A375 (cell line): ENCODE results near the gene FAM168B. TPM values are rescaled to one million over a fixed set of nuclear protein-coding genes. Genes with fewer than 3 reads are reported as not detected.

ENCODE experiments used
- total RNA-seq: library from RNA; depleted of rRNA; stranded (reverse); fragments of >200 nt; shearing (Covaris generic); gene quantifications from 2 replicates; pipeline ENCODE4 v1.2.3, GENCODE V29; 2014; rRNA removed

FAM168B gene
- 49.6 and 64.7 TPM in 2 replicates for total RNA-seq

GRCh38 chr2:131093006-131093695 lies at the start of gene FAM168B:
FAM168B (minus strand) TSS chr2:131093460; CDS start chr2:131082646, 10,814 bp downstream.

GRCh38 chr2:131105156-131105949 lies 12.1 kb upstream of the FAM168B start, which contains the start of gene PLEKHB2:
PLEKHB2 (plus strand) TSS chr2:131105336; CDS start chr2:131120942, 15,606 bp downstream.

Other genes starting within 250 kb of the FAM168B start
- gene PLEKHB2, start 11.9 kb upstream of the FAM168B start, total RNA-seq: 37.8 and 38.4 TPM in 2 replicates
- gene POTEE, start 116.1 kb upstream of the FAM168B start, total RNA-seq: 32.4 and 36.1 TPM in 2 replicates